H9 (cell line): ENCODE results near the gene P2RX6. TPM values are rescaled to one million over a fixed set of nuclear protein-coding genes. Genes with fewer than 3 reads are reported as not detected.

Experiments
- DNase-seq: peaks from one replicate; pipeline ENCODE4 v3.0.0-alpha.2; 2017
- H2AFZ ChIP-seq: one replicate; pipeline ENCODE4 v1.6.1; 2013; ENCODE audit warnings: mild to moderate bottlenecking, low read length, control low read depth, moderate library complexity
- H2AK5ac ChIP-seq: 2 replicates; pipeline ENCODE4 v1.6.1; 2013; ENCODE audit warnings: low read length, control low read depth, mixed read lengths; ENCODE audit not compliant: insufficient read length
- H2BK120ac ChIP-seq: one replicate; pipeline ENCODE4 v1.6.1; 2013; ENCODE audit warnings: low read depth, mild to moderate bottlenecking, low read length, control low read depth, inconsistent platforms; ENCODE audit not compliant: poor library complexity, severe bottlenecking
- H2BK12ac ChIP-seq: 2 replicates; pipeline ENCODE4 v1.6.1; 2013; ENCODE audit warnings: low read length, control low read depth, mixed read lengths, low read depth; ENCODE audit not compliant: insufficient read length
- H2BK15ac ChIP-seq: 2 replicates; pipeline ENCODE4 v1.6.1; 2013; ENCODE audit warnings: low read depth, low read length, control low read depth
- H2BK20ac ChIP-seq: one replicate; pipeline ENCODE4 v1.6.1; 2013; ENCODE audit warnings: low read depth, mild to moderate bottlenecking, low read length, control low read depth, inconsistent platforms; ENCODE audit not compliant: poor library complexity, severe bottlenecking
- H2BK5ac ChIP-seq: 2 replicates; pipeline ENCODE4 v1.6.1; 2013; ENCODE audit warnings: low read length, control low read depth, mixed read lengths; ENCODE audit not compliant: insufficient read length
- H3K14ac ChIP-seq: 2 replicates; pipeline ENCODE4 v1.6.1; 2013; ENCODE audit warnings: low read length, control low read depth; ENCODE audit not compliant: insufficient read depth
- H3K18ac ChIP-seq: 2 replicates; pipeline ENCODE4 v1.6.1; 2013; ENCODE audit warnings: low read depth, mild to moderate bottlenecking, mixed read lengths, low read length, control low read depth; ENCODE audit not compliant: insufficient read length
- H3K23ac ChIP-seq: 2 replicates; pipeline ENCODE4 v1.6.1; 2013; ENCODE audit warnings: low read length, control low read depth, mixed read lengths, low read depth; ENCODE audit not compliant: insufficient read length
- H3K23me2 ChIP-seq: 2 replicates; pipeline ENCODE4 v1.6.1; 2013; ENCODE audit warnings: low read depth, mild to moderate bottlenecking, mixed read lengths, low read length, control low read depth; ENCODE audit not compliant: insufficient read length, poor library complexity, severe bottlenecking
- H3K27ac ChIP-seq: 2 replicates; pipeline ENCODE4 v1.5.1; 2013; ENCODE audit warnings: low read length, control low read depth, mixed read lengths, low read depth; ENCODE audit not compliant: insufficient read length
- H3K27me3 ChIP-seq: 2 replicates; pipeline ENCODE4 v1.6.1; 2013; ENCODE audit warnings: low read length, control low read depth, inconsistent platforms; ENCODE audit not compliant: insufficient read depth
- H3K4ac ChIP-seq: 2 replicates; pipeline ENCODE4 v1.6.1; 2013; ENCODE audit warnings: low read depth, mild to moderate bottlenecking, control low read depth, inconsistent platforms, low read length, moderate library complexity
- H3K4me1 ChIP-seq: 2 replicates; pipeline ENCODE4 v1.6.1; 2013; ENCODE audit warnings: low read length, control low read depth, inconsistent platforms; ENCODE audit not compliant: insufficient read depth
- H3K4me2 ChIP-seq: 2 replicates; pipeline ENCODE4 v1.6.1; 2013; ENCODE audit warnings: low read length, control low read depth, mixed read lengths; ENCODE audit not compliant: insufficient read length, insufficient read depth
- H3K56ac ChIP-seq: 2 replicates; pipeline ENCODE4 v1.6.1; 2013; ENCODE audit warnings: low read depth, mild to moderate bottlenecking, mixed read lengths, low read length, control low read depth; ENCODE audit not compliant: insufficient read length
- H3K79me1 ChIP-seq: 2 replicates; pipeline ENCODE4 v1.6.1; 2013; ENCODE audit warnings: low read depth, mild to moderate bottlenecking, moderate library complexity, low read length, control low read depth, inconsistent platforms; ENCODE audit not compliant: insufficient read depth, poor library complexity, severe bottlenecking
- H3K79me2 ChIP-seq: 2 replicates; pipeline ENCODE4 v1.6.1; 2013; ENCODE audit warnings: low read length, control low read depth, inconsistent platforms; ENCODE audit not compliant: insufficient read depth
- H3K9ac ChIP-seq: 2 replicates; pipeline ENCODE4 v1.6.1; 2013; ENCODE audit warnings: low read length, control low read depth, mixed read lengths; ENCODE audit not compliant: insufficient read length; ENCODE audit errors: extremely low read depth
- H3K9me3 ChIP-seq: one replicate; pipeline ENCODE4 v1.6.1; 2013; ENCODE audit warnings: low read depth, low read length, inconsistent platforms; ENCODE audit not compliant: control insufficient read depth
- H3T11ph ChIP-seq: one replicate; pipeline ENCODE4 v1.6.1; 2013; ENCODE audit warnings: mild to moderate bottlenecking, low read length, control low read depth, inconsistent platforms
- H4K20me1 ChIP-seq: one replicate; pipeline ENCODE4 v1.6.1; 2013; ENCODE audit not compliant: control insufficient read depth, insufficient read length, insufficient read depth
- H4K5ac ChIP-seq: 2 replicates; pipeline ENCODE4 v1.6.1; 2013; ENCODE audit warnings: low read depth, mild to moderate bottlenecking, mixed read lengths, low read length, control low read depth; ENCODE audit not compliant: insufficient read length
- H4K8ac ChIP-seq: replicated peaks from 2 replicates; pipeline ENCODE4 v1.6.1; 2013; ENCODE audit warnings: low read length, control low read depth, mixed read lengths, low read depth; ENCODE audit not compliant: insufficient read length
- H4K91ac ChIP-seq: 2 replicates; pipeline ENCODE4 v1.6.1; 2013; ENCODE audit warnings: low read depth, mild to moderate bottlenecking, moderate library complexity, mixed read lengths, low read length, control low read depth; ENCODE audit not compliant: insufficient read length
- H3K27ac Mint-ChIP-seq, 3 experiments: 2 replicates in 2 of 3; 3 replicates in 1 of 3; pipeline ENCODE4 v1.8.0; 2020 to 2021; ENCODE audit warnings: mixed read lengths in 3 of 3, mild to moderate bottlenecking in 1 of 3, moderate library complexity in 1 of 3
- H3K27me3 Mint-ChIP-seq: 2 replicates; pipeline ENCODE4 v1.8.0; 2021; ENCODE audit warnings: low read depth, mild to moderate bottlenecking, moderate library complexity, mixed read lengths
- H3K36me3 Mint-ChIP-seq, 3 experiments: 2 replicates in 2 of 3; 3 replicates in 1 of 3; pipeline ENCODE4 v1.8.0; 2020 to 2021; ENCODE audit warnings: low read depth in 3 of 3, mixed read lengths in 3 of 3; ENCODE audit not compliant: insufficient read depth in 1 of 3
- H3K4me1 Mint-ChIP-seq, 2 experiments: 2 replicates each; pipeline ENCODE4 v1.8.0; 2020; ENCODE audit warnings: mixed read lengths in 2 of 2
- H3K4me3 Mint-ChIP-seq, 2 experiments: 2 replicates in 1 of 2; 3 replicates in 1 of 2; pipeline ENCODE4 v1.8.0; 2020 to 2021; ENCODE audit warnings: mild to moderate bottlenecking in 2 of 2, mixed read lengths in 2 of 2, moderate library complexity in 1 of 2
- H3K9me3 Mint-ChIP-seq, 2 experiments: 2 replicates in 1 of 2; 3 replicates in 1 of 2; pipeline ENCODE4 v1.8.0; 2020; ENCODE audit warnings: mild to moderate bottlenecking in 2 of 2, mixed read lengths in 2 of 2, moderate library complexity in 1 of 2
- CTCF ChIP-seq: fragments of 200-600 bp; sonication (generic); conservative IDR thresholded peaks from 3 replicates; pipeline ENCODE4 v1.8.0; 2021; ENCODE audit warnings: antibody characterized with exemption, mild to moderate bottlenecking
- WGBS: extraction: QIAGEN DNeasy Blood & Tissue Kit; methylation state at CpG from one replicate; pipeline ENCODE4 v1.1.7; 2013; ENCODE audit warnings: missing lambda C conversion rate, low lambda C conversion rate, mixed read lengths; ENCODE audit not compliant: insufficient read length; ENCODE audit errors: extremely low coverage; 5-methylcytosine and 5-hydroxymethylcytosine counted together
- total RNA-seq: library from RNA; stranded (reverse); gene quantifications from 2 replicates; pipeline ENCODE4 v1.2.1, GENCODE V29; 2021

Gene P2RX6
- total RNA-seq, 1 experiment from 2014 or later: not detected

DNA sequence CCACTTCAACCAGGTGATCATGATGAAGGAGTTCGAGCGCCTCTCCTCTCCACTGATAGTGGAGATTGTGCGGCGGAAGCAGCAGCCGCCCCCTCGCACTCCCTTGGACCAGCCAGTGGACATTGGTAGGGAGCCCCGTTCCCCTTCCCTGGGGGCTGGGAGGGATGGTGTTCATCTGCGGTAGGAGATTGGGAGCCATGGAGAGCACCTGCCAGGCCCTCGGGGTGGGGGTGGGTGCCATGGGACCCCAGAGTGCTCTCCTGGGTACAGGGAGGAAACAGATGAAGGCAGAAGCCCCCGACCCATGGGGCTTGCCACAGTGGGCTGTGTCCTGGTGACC, 20.1 kb upstream of the P2RX6 start:
- H3K27ac ChIP-seq: no peak overlapping the region
- no peak for DNase-seq
- H3K79me1 ChIP-seq: no peaks in the 10 kb centered on the region
- no peak overlapping the region for H2BK5ac ChIP-seq
- no peak overlapping the region for H3K23ac ChIP-seq
- no peak overlapping the region for H2AFZ ChIP-seq
- Mint-ChIP-seq H3K9me3 (no peaks in the 10 kb centered on the region), H3K4me1 (0 out of 4 replicates have a peak, but pooled peaks cover 0 to 2% of the 10 kb centered on the region in 2 experiments), H3K36me3 (peaks cover 2 to 26% (median 8%) of the 10 kb centered on the region in 3 experiments; a peak in 6 of 7 replicates), H3K27me3 (no peaks in the 10 kb centered on the region), H3K4me3 (no peak overlapping the region), H3K27ac (no peak overlapping the region)
- H2BK15ac ChIP-seq: no peak overlapping the region
- H3K4me2 ChIP-seq: no peak overlapping the region
- no peak overlapping the region for H3T11ph ChIP-seq
- no peak overlapping the region for H2BK120ac ChIP-seq
- H4K20me1 ChIP-seq: no peaks in the 10 kb centered on the region
- no CpG with 5 or more reads among the region's 10 CpGs for WGBS
- no peak for TF ChIP-seq CTCF
- H2BK12ac ChIP-seq: no peak overlapping the region
- H3K4ac ChIP-seq: no peak overlapping the region
- no peak overlapping the region for H2AK5ac ChIP-seq
- H4K5ac ChIP-seq: no peak overlapping the region
- H4K91ac ChIP-seq: no peak overlapping the region
- no peaks in the 10 kb centered on the region for H3K79me2 ChIP-seq
- H3K14ac ChIP-seq: no peak overlapping the region
- H2BK20ac ChIP-seq: no peak overlapping the region
- no peak overlapping the region for H3K56ac ChIP-seq
- no peak overlapping the region for H3K18ac ChIP-seq
- H4K8ac ChIP-seq: no peak overlapping the region
- no peak overlapping the region for H3K9ac ChIP-seq
- no peaks in the 10 kb centered on the region for H3K4me1 ChIP-seq
- H3K9me3 ChIP-seq: no peaks in the 10 kb centered on the region
- H3K23me2 ChIP-seq: no peaks in the 10 kb centered on the region
- no peaks in the 10 kb centered on the region for H3K27me3 ChIP-seq
